ENCODE measurements around the gene LRP5.
"Not testable (repeated sequence)": the region's sequence is repeated elsewhere in the genome, so short reads cannot be mapped to it uniquely, and the experiment has no call there.

The LRP5 gene

GRCh38 chr11:68439355-68440065, 127.1 kb downstream of the LRP5 start:
- peaks cover 93% of the 10 kb centered on the region for H3K4me1 ChIP-seq
- no peaks in the 10 kb centered on the region for H3K27me3 ChIP-seq
- peak overlapping the region; percentile 77 for H3K27ac ChIP-seq
- 0 out of 2 replicates have a peak overlapping the region, but pooled peaks have one; percentile 1 for H3K4me3 ChIP-seq
- no peak for TF ChIP-seq Cebpa-rat (IDR thresholded peaks at IDR 0.05)
- H3K4me2 ChIP-seq: peak overlapping the region; percentile 88
- peaks cover 80% of the 10 kb centered on the region for H3K36me3 ChIP-seq
- H3K9ac ChIP-seq: peak overlapping the region; percentile 41
- peaks cover 82% of the 10 kb centered on the region for H4K20me1 ChIP-seq
- H3K9me3 ChIP-seq: no peaks in the 10 kb centered on the region

GRCh38 chr11:68440224-68440623, 127.8 kb downstream of the LRP5 start:
- H3K4me1 ChIP-seq: peaks cover 86% of the 10 kb centered on the region
- peak overlapping the region; percentile 41 for H3K9ac ChIP-seq
- peak overlapping the region; percentile 88 for H3K4me2 ChIP-seq
- H3K27ac ChIP-seq: peak overlapping the region; percentile 77
- no peak for TF ChIP-seq Cebpa-rat (IDR thresholded peaks at IDR 0.05)
- H4K20me1 ChIP-seq: peaks cover 75% of the 10 kb centered on the region
- H3K4me3 ChIP-seq: peak overlapping the region; percentile 32; the same call in 1 of the 2 replicates
- H3K9me3 ChIP-seq: no peaks in the 10 kb centered on the region
- H3K36me3 ChIP-seq: peaks cover 80% of the 10 kb centered on the region
- no peaks in the 10 kb centered on the region for H3K27me3 ChIP-seq

GRCh38 chr11:68441466-68442230, 129.3 kb downstream of the LRP5 start:
- Histone ChIP-seq H3K4me1 (peaks cover 79% of the 10 kb centered on the region), H3K4me3 (peak overlapping the region; percentile 44), H3K9ac (peak overlapping the region; percentile 41), H3K9me3 (no peaks in the 10 kb centered on the region), H3K36me3 (peaks cover 80% of the 10 kb centered on the region), H3K27me3 (no peaks in the 10 kb centered on the region), H4K20me1 (peaks cover 75% of the 10 kb centered on the region), H3K27ac (peak overlapping the region; percentile 77), H3K4me2 (peak overlapping the region; percentile 88)
- no peak for TF ChIP-seq Cebpa-rat (IDR thresholded peaks at IDR 0.05)

GRCh38 chr11:68442433-68442832, 130.0 kb downstream of the LRP5 start:
- H3K4me1 ChIP-seq: peaks cover 75% of the 10 kb centered on the region
- peaks cover 73% of the 10 kb centered on the region for H4K20me1 ChIP-seq
- TF ChIP-seq Cebpa-rat (IDR thresholded peaks at IDR 0.05): no peak
- H3K9me3 ChIP-seq: no peaks in the 10 kb centered on the region
- peak overlapping the region; percentile 11; the same call in 1 of the 2 replicates for H3K9ac ChIP-seq
- H3K36me3 ChIP-seq: peaks cover 82% of the 10 kb centered on the region
- no peak overlapping the region for H3K4me3 ChIP-seq
- no peaks in the 10 kb centered on the region for H3K27me3 ChIP-seq
- peak overlapping the region; percentile 88 for H3K4me2 ChIP-seq
- H3K27ac ChIP-seq: peak overlapping the region; percentile 77

GRCh38 chr11:68444566-68444965, 132.2 kb downstream of the LRP5 start:
- Histone ChIP-seq H3K4me2 (no peak overlapping the region), H3K27ac (0 out of 2 replicates have a peak overlapping the region, but pooled peaks have one; percentile 35), H4K20me1 (peaks cover 51% of the 10 kb centered on the region), H3K4me1 (peaks cover 54% of the 10 kb centered on the region), H3K27me3 (no peaks in the 10 kb centered on the region), H3K9me3 (no peaks in the 10 kb centered on the region), H3K9ac (no peak overlapping the region), H3K36me3 (peaks cover 82% of the 10 kb centered on the region), H3K4me3 (no peak overlapping the region)
- no peak for TF ChIP-seq Cebpa-rat (IDR thresholded peaks at IDR 0.05)

- Histone ChIP-seq H3K9ac (0 out of 2 replicates have a peak overlapping the region, but pooled peaks have one; percentile 29), H3K36me3 (peaks cover 82% of the 10 kb centered on the region), H3K9me3 (no peaks in the 10 kb centered on the region), H4K20me1 (peaks cover 43% of the 10 kb centered on the region), H3K4me2 (no peak overlapping the region), H3K4me3 (no peak overlapping the region), H3K27ac (peak overlapping the region; percentile 11; the same call in 1 of the 2 replicates), H3K27me3 (no peaks in the 10 kb centered on the region), H3K4me1 (peaks cover 44% of the 10 kb centered on the region)
- TF ChIP-seq Cebpa-rat (IDR thresholded peaks at IDR 0.05): no peak
These were observed 133.2 kb downstream of the LRP5 start for GRCh38 chr11:68445531-68446035.

GRCh38 chr11:68446046-68446725, 133.8 kb downstream of the LRP5 start:
- peaks cover 37% of the 10 kb centered on the region for H4K20me1 ChIP-seq
- peaks cover 38% of the 10 kb centered on the region for H3K4me1 ChIP-seq
- H3K36me3 ChIP-seq: peaks cover 77% of the 10 kb centered on the region
- no peaks in the 10 kb centered on the region for H3K9me3 ChIP-seq
- TF ChIP-seq Cebpa-rat (IDR thresholded peaks at IDR 0.05): no peak
- H3K27me3 ChIP-seq: no peaks in the 10 kb centered on the region
- peak overlapping the region; percentile 11; the same call in 1 of the 2 replicates for H3K27ac ChIP-seq
- H3K4me2 ChIP-seq: no peak overlapping the region
- no peak overlapping the region for H3K4me3 ChIP-seq
- H3K9ac ChIP-seq: peak overlapping the region; percentile 29; the same call in 1 of the 2 replicates

GRCh38 chr11:68447015-68447801, 134.8 kb downstream of the LRP5 start:
- H3K4me1 ChIP-seq: peaks cover 28% of the 10 kb centered on the region
- H3K27me3 ChIP-seq: no peaks in the 10 kb centered on the region
- TF ChIP-seq Cebpa-rat (IDR thresholded peaks at IDR 0.05): no peak
- no peak overlapping the region for H3K4me2 ChIP-seq
- H3K4me3 ChIP-seq: no peak overlapping the region
- peaks cover 27% of the 10 kb centered on the region for H4K20me1 ChIP-seq
- no peak overlapping the region for H3K27ac ChIP-seq
- no peak overlapping the region for H3K9ac ChIP-seq
- H3K9me3 ChIP-seq: no peaks in the 10 kb centered on the region
- H3K36me3 ChIP-seq: peaks cover 76% of the 10 kb centered on the region

- not testable (repeated sequence) for H3K9ac ChIP-seq, H3K9me3 ChIP-seq, H3K4me2 ChIP-seq, H3K4me3 ChIP-seq, H3K27me3 ChIP-seq, H3K27ac ChIP-seq
- Histone ChIP-seq H3K36me3 (peaks cover 69% of the 10 kb centered on the region), H4K20me1 (peaks cover 20% of the 10 kb centered on the region), H3K4me1 (peaks cover 21% of the 10 kb centered on the region)
These were observed 135.5 kb downstream of the LRP5 start for GRCh38 chr11:68447914-68448313.
